Measurements from ENCODE around the gene EIF5A2.
A peak's percentile ranks its signal among the peaks of the same experiment; 100 is the strongest.

EIF5A2 gene

GRCh38 chr3:170876537-170876936 is 31.9 kb downstream of the EIF5A2 start:
- POLR2A ChIA-PET = no interaction called here

GRCh38 chr3:170869645-170870593 is 38.5 kb downstream of the EIF5A2 start, which contains the start of gene RPL22L1:
RPL22L1 (minus strand) TSS chr3:170870195; CDS start chr3:170870167, 28 bp downstream.
- TF ChIP-seq CTCF (IDR thresholded peaks at IDR 0.05; ENCODE audit: control extremely low read depth, extremely low read depth, low read depth, missing control alignments) = peak; percentile 19
- ChIA-PET CTCF (interaction anchor here (0.8 to 1.9 kb wide), 6 partner anchors 16 to 696 kb away, joined by 3 to 8 read pairs (median 4); no protein-coding TSS in a partner anchor), POLR2A (interaction anchor here (0.8 to 1.2 kb wide), 3 partner anchors 16 to 591 kb away, joined by 3 to 4 read pairs (median 3); no protein-coding TSS in a partner anchor)
- peak; percentile 92 for DNase-seq (ENCODE audit: extremely low spot score)

More at GRCh38 chr3:170876537-170876936, 31.9 kb downstream of the EIF5A2 start:
- CTCF ChIA-PET = interaction anchor here (1.1 kb wide), 1 partner anchor 34 kb away, joined by 3 read pairs; no protein-coding TSS in a partner anchor
- no peak for DNase-seq (ENCODE audit: extremely low spot score)
- no peak for TF ChIP-seq CTCF (IDR thresholded peaks at IDR 0.05; ENCODE audit: control extremely low read depth, extremely low read depth, low read depth, missing control alignments)

GRCh38 chr3:170869239-170869590 is 39.2 kb downstream of the EIF5A2 start:
- CTCF ChIA-PET = interaction anchor here (0.9 to 1.9 kb wide), 5 partner anchors 15 to 697 kb away, joined by 3 to 8 read pairs (median 5); no protein-coding TSS in a partner anchor
- POLR2A ChIA-PET = interaction anchor here (0.8 to 1.2 kb wide), 2 partner anchors 41 to 592 kb away, joined by 3 to 4 read pairs; no protein-coding TSS in a partner anchor
- DNase-seq (ENCODE audit: extremely low spot score) = no peak
- no peak for TF ChIP-seq CTCF (IDR thresholded peaks at IDR 0.05; ENCODE audit: control extremely low read depth, extremely low read depth, low read depth, missing control alignments)

- TF ChIP-seq CTCF (IDR thresholded peaks at IDR 0.05; ENCODE audit: control extremely low read depth, extremely low read depth, low read depth, missing control alignments) = no peak
- CTCF ChIA-PET = interaction anchor here (0.9 to 1.9 kb wide), 4 partner anchors 15 to 697 kb away, joined by 3 to 8 read pairs (median 4); no protein-coding TSS in a partner anchor
- no peak for DNase-seq (ENCODE audit: extremely low spot score)
- POLR2A ChIA-PET = no interaction called here
Measured at GRCh38 chr3:170868577-170869238, 39.7 kb downstream of the EIF5A2 start.

- CTCF ChIA-PET = interaction anchor here (1.8 kb wide), 1 partner anchor 11 kb away, joined by 7 read pairs; no protein-coding TSS in a partner anchor
- POLR2A ChIA-PET = no interaction called here
- no peak for DNase-seq (ENCODE audit: extremely low spot score)
- no peak for TF ChIP-seq CTCF (IDR thresholded peaks at IDR 0.05; ENCODE audit: control extremely low read depth, extremely low read depth, low read depth, missing control alignments)
Measured at GRCh38 chr3:170867143-170867937, 41.1 kb downstream of the EIF5A2 start.

Measured in GM10248 (cell line).